GM12875 (cell line): ENCODE results near the gene MAML3.

Experiments used
- H3K4me3 ChIP-seq: one replicate; pipeline ENCODE4 v1.5.1; 2011; ENCODE audit warnings: low read depth, low read length, control low read depth
- CTCF ChIP-seq: IDR thresholded peaks from 2 replicates; pipeline ENCODE4 v1.5.1; 2011; ENCODE audit warnings: low read depth, mild to moderate bottlenecking, control low read depth, inconsistent platforms, low read length, moderate library complexity, borderline replicate concordance; ENCODE audit not compliant: insufficient read depth

The MAML3 gene

GRCh38 chr4:139966383-139966782 lies 187.6 kb downstream of the MAML3 start:
- TF ChIP-seq CTCF: no peak
- no peak overlapping the region for H3K4me3 ChIP-seq

GRCh38 chr4:139965789-139966188 lies 188.2 kb downstream of the MAML3 start:
- TF ChIP-seq CTCF: no peak

GRCh38 chr4:139963708-139964107 lies 190.3 kb downstream of the MAML3 start:
- H3K4me3 ChIP-seq: no peak overlapping the region
- TF ChIP-seq CTCF: no peak

More at GRCh38 chr4:139965789-139966188, 188.2 kb downstream of the MAML3 start:
- no peak overlapping the region for H3K4me3 ChIP-seq

GRCh38 chr4:139962130-139962684 lies 191.8 kb downstream of the MAML3 start:
- H3K4me3 ChIP-seq: no peak overlapping the region
- TF ChIP-seq CTCF: no peak

- TF ChIP-seq CTCF: no peak
- H3K4me3 ChIP-seq: no peak overlapping the region
Observed at GRCh38 chr4:139961344-139961946, 192.5 kb downstream of the MAML3 start.

GRCh38 chr4:139959396-139959795 lies 194.6 kb downstream of the MAML3 start:
- H3K4me3 ChIP-seq: no peak overlapping the region
- no peak for TF ChIP-seq CTCF

GRCh38 chr4:139958739-139959098 lies 195.3 kb downstream of the MAML3 start:
- H3K4me3 ChIP-seq: no peak overlapping the region
- no peak for TF ChIP-seq CTCF
